Stimulated activated CD8-positive, alpha-beta memory T cell treated with anti-CD3 and anti-CD28 coated beads, Interleukin-15, amount 100 ng/mL, for 4 hours (primary cell): ENCODE measurements around the gene CHRNA4.

Source experiments
- DNase-seq, 2 donors: peaks; one replicate each; pipeline ENCODE4 v3.0.0-alpha.2; 2020; ENCODE audit warnings: low read depth in 2 of 2

The CHRNA4 gene

DNA sequence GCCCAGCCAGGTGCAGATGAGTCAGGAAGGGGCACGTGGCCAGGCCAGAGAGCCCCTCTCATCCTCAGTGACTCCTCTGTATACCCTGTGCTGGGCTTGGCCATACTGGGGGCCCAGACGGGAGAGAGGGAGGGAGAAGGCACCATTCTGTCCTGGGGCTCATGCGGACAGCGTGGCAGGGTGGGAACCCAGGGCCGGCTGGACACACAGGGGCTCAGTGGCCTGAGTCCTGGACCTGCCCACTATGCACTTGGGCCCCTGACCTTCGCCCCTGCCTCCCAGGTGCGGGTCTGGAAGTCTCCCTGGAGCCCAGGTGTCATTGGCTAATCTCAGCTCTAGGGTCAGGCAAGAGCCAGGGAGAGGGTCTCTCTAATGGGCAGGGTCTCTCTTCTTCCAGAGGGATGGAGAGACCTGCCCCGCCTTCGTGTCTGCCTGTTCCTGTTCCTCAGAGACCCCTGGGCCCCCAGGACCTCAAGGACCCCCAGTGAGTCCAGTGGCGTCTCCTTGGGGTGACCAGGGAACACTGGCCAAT lies 40.5 kb downstream of the CHRNA4 start:
- DNase-seq, result no peak

DNA sequence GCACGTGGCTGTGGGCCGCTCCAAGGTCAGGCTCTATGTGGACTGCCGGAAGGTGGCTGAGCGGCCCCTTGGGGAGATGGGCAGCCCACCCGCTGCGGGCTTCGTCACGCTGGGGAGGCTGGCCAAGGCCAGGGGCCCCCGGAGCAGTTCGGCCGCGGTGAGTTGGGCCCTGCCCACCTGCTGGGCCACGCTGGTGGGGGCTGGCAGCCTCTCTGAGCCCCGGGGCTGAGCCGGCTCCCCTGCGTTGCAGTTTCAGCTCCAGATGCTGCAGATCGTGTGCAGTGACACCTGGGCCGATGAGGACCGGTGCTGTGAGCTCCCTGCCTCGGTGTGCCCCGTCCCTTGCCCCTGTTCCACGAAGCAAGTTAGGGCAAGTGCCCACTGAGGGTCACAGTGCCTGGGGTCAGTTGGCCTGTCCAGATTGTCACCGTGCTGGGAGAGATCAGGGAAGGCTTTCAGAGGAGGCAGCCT lies 41.1 kb downstream of the CHRNA4 start:
- DNase-seq, result no peak

DNA sequence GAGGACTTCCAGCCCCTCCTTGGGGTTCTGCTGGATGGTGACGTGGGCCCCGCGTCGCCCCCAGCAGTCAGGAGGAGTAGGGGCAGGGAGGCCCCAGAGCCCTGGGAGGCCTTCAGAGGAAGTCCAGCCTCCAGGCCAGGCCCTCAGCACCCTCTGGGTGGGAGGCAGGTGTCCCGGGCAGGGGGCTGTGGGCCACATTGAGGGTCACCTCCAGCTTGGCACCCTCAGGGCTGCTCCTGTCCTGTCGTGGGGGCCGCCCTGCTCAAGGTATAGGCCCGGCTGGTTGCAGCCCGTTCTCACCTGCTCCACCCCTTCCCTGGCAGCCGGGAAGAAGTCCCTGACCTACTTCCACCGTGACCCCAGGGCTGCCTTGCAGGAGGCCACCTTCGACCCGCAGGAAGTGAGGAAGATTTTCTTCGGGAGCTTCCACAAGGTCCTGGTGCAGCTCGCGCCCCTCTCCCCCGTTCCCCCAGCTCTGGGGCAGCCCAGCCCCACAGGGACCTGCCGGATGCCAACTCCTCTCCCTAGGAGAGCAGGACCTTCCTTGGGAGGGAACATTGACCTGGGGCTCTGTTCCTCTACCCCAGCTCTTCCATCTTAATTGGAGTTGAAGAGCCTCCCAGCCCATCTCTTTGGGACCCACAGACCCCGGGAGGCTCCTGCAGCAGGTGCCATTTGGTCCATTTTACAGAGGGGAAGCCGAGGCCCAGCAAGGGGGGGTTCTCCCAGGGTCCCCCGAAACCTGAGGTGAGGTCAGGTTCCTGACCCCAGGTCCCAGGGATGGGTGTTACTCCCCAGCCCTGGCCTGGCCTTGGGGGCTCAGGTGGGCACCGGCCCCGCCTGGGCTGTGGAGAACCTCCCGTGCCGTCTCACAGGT lies 41.7 kb downstream of the CHRNA4 start:
- DNase-seq, result no peak

DNA sequence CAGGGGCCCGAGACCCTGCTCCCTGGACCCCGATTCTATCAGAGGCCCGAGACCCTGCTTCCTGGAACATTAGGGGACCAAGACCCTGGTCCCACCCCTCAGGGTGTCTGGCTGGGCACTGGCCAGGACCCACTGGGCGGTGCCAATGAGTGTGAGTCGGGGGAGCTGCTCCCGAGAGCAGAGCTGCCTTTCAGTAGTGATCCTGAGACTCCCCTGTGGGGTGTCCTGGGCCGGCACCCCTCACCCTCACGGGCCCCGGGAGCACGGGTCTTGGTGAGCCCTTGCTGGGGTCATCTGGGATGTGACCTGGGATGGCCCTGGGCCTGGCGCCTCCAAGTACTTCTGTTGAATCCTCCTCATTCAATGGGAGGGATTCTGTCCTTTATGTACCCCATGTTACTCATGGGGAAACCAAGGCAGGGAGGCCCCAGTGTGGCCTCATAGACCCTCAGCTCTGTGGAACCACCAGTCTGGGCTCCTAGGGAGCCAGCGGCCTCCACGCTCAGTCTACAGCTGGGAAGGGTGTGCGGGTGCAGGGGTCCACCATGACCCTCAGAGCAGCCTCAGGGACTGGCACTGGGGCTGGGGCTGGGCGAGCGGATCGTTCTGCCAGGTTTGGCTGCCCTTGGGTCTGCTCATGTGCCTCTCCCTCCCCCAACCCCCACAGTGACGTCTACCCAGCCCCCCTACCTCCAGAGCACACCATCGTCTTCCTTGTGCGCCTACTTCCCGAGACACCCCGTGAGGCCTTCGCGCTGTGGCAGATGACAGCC lies 42.6 kb downstream of the CHRNA4 start:
- no peak for DNase-seq

DNA sequence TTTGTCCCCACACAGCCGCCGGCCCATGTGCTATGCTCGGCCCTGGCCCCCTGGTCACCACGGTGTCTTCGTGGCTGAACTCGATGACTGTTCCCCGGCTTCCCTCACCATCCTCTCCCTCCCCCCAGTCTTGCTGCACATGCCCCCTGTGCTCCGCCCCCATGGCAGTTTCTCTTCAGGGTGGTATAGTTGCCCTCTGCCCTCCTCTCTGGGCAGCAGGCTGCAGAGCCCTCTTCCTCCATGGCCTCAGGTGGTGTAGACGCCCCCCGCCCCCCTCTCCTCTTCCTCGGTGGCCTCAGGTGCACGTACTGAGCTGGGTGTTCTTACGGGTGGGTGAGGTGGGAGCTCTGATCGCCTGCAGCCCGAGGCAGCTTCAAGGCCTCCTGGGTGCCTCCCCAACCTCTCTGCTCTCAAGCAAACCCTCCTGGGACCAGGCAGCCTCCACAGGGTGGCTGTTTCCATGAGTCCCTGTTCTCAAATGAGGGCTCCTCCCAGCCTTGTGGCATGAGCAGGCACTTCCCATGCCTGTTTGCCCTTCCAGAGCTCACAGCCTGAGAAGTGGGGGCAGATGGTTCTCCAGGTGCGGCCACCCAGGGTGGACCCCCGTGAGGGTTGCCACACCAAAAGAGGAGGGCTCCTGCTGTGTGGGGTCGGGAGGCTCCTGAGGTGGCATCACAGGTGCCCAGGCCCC lies 43.4 kb downstream of the CHRNA4 start:
- no peak for DNase-seq

DNA sequence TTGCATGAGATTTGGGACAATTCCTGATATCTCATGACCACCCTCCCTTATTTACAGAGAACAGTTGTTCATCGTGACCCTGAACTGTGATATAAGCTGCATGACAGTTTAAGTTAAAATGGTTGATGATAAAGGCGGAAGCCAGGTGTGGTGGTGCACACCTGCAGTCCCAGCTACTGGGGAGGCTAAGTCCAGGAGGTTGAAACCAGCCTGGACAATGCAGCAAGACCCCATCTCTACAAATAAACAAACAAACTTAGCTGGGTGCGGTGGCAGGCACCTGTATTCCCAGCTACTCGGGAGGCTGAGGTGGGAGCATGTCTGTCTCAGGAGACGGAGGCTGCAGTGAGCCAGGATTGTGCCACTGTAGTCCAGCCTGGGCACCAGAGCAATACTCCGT lies 44.1 kb downstream of the CHRNA4 start:
- no peak for DNase-seq

DNA sequence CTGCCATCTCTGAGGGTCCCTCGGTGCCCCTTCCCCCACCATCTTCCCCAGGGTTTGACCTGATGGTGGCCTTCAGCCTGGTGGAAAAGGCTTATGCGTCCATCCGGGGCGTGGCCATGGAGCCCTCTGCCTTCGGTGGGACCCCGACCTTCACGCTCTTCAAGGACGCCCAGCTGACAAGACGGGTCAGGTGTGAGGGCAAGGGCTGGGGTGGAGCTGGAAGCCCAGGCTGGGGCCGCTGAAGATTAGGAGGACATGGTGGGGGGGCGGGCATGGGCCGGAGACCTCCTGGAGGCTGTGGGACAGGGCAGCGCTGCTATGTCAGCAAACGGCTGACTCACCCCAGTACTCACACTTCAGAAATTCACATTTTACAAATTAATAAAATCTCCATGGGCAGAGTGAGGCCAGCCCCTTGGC lies 44.6 kb downstream of the CHRNA4 start:
- DNase-seq, result no peak

DNA sequence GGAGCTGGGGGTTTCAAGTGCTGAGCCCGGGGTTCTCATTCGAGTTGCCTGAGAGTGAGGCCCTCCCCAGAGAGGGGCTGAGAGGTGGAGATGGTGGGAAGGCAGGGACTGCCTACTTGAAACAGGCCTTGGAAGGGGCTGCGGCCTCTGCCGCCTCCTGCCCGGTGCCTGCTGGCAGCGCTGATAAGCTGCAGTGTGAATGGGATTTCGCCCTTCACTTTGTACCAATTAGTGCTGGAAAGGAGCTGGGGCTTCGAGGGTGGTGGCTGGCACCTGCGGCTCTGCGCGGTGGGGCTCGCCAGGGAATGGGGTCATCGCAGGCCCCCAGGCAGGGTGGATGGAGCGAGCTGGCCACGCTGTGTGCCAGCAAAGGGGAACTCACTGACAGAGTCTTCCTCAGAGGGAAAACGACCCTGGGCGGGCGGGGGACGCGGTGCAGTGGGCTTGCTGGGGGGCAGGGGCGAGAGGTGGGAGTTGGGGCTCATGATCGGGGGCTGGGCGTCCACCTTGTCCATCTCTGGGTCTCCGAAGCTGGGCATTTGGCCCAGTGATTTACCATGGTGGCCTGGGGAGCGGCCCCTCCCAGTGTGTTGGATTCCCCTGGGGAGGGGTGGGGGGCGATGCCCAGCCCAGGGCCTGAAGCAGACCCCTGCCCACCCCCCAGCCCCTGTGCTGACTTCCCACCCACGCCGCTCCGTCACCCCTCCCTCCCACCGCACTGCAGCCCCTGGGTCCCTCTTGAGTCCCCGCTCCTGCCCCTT lies 45.2 kb downstream of the CHRNA4 start:
- DNase-seq, result no peak

DNA sequence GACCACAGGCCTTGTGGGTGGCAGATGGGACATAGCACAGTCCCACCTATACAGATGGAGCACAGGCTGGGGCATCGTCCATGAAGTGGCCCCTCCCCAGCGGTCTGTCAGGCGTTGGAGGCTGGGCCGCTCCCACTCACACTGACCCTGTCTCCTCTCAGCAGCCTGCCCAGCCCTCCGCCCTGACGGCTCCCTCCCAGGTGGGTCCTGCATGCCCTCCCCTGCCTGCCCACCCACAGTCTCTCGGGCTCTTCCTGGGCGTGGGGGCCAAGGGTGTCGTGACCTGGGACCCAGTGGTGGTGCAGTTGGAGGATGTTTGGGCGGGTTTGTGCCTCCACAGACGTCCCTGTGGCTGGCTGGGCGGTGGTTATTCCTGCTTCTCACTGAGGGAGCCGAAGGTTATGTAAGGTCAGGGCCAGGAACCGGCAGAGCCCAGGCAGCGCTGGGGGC lies 45.9 kb downstream of the CHRNA4 start:
- DNase-seq, result no peak

DNA sequence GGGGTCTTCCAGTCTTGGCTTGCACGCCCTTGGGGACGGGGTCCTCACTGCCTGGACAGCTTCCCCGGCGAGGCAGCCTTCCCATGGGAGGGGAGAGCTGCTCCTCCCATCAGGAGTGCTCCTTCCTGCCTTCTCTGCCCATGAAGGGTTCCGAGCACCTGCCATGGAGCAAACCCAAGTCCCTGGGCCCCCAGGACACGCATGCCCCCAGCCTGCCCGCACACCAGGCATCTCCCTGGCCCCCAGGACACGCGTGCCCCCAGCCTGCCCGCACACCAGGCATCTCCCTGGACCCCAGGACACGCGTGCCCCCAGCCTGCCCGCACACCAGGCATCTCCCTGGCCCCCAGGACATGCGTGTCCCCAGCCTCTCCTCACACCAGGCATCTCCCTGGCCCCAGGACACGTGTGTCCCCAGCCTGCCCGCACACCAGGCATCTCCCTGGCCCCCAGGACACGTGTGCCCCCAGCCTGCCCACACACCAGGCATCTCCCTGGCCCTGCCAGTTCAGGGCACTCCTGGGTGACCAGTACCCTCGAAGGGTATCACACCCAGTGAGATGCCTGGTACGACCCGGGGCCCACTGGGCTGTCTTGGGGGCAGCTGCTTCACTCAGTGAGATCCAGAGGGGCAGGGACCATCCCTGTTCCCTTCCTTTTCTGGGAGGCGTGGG lies 46.4 kb downstream of the CHRNA4 start:
- no peak for DNase-seq

DNA sequence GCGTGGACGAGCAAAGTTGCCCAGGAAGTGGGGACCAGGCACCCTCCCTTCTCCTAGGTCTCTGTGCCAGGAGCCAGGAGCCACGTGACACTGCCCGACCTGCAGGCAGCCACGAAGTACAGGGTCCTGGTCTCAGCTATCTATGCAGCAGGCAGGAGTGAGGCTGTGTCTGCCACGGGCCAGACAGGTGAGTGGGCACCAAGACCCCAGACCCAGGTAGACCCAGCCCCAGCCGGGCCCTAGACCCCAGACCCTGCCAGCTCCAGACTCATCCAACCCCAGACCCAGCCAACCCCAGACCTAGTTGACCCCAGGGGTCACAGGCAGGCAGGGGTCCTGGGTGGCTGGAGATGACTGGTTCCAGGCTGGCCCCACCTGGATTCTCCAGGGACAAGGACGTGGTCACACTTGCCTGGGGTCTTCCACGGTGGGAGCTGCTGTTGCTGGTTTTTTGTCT lies 47.1 kb downstream of the CHRNA4 start:
- DNase-seq, result no peak

DNA sequence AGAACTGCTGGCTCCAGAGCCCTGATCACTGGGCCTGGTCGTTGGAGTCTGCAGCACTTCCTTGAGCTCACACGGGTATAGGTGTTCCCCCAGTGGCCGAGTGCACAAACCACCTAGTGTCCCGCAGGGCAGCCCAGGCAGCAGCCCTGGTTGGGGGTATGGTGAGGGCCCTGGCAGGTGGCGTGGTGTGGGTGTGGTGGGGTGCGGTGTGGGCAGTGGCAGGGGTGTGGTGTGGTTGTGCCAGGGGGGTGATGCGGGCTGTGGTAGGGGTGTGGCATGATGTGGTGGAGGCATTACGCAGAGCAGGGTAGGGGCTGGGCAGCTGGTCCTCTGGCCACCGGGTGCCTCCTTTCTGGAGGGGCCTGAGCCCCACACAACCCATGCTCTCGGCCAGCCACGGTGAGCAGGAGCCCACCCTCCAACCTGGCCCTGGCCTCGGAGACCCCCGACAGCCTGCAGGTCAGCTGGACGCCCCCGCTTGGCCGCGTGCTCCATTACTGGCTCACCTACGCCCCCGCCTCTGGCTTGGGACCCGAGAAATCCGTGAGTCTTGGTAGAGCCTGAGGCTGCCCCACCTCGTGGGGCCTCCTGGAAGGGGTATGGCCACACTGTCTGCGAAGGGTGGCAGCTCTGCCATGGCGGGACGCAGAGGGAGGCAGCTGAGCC lies 47.7 kb downstream of the CHRNA4 start:
- no peak for DNase-seq

DNA sequence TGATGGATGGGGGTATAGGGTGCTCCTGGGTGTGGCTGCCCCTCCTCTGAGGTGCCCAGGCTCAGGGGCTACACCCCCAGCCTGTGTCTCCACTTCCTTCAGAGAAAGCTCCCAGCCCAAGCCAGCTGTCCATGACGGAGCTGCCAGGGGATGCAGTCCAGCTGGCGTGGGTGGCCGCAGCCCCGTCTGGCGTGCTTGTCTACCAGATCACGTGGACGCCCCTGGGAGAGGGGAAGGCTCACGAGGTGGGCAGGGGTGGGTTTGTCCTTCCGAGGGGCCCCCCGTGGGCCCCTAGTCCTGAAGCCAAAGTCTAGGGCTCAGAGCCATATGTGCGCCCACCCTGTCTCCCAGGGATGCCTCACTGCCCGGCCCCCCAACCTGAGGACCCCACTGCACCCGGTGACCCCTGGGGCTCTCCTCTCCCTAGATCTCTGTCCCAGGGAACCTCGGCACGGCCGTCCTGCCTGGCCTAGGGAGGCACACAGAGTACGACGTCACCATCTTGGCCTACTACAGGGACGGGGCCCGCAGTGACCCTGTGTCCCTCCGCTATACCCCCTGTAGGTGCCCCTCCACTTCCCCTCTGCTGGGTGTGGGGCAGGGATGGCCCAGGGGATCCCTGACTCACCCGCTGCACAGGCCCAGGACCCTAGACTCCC lies 48.3 kb downstream of the CHRNA4 start:
- DNase-seq, result no peak

DNA sequence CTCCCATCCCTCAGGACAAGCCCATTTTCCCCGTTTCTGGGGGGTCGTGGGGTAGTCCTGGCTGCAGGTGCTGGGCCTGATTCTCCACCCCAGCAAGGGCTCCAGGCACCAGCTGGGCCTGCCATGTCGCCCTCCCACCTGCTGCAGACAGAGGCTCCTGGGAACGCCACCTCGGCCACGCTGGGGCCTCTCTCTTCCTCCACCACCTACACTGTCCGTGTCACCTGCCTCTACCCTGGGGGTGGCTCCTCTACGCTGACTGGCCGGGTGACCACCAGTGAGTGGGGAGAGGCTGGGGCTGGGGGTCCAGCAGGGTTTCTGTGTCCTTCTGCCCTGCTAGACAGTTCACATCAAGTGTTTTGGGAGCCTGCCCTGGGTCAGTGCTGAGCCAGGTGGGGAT lies 48.9 kb downstream of the CHRNA4 start:
- no peak for DNase-seq

DNA sequence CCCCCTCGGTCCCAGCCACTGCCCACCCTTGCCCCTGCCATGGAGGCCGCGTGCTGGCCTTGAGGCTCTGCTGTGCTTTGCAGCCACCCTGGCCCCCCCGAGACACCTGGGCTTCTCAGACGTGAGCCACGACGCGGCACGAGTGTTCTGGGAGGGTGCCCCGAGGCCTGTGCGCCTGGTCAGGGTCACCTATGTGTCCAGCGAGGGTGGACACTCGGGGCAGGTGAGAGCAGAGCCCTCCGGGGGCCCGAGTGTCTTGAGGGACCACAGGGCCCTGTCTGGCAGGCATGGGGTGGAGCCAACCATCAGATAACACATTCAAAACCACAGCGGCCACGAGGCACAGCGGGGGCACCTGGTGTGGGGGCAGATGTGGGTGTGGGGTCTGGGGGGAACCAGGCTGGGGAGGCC lies 49.3 kb downstream of the CHRNA4 start:
- DNase-seq, result no peak

DNA sequence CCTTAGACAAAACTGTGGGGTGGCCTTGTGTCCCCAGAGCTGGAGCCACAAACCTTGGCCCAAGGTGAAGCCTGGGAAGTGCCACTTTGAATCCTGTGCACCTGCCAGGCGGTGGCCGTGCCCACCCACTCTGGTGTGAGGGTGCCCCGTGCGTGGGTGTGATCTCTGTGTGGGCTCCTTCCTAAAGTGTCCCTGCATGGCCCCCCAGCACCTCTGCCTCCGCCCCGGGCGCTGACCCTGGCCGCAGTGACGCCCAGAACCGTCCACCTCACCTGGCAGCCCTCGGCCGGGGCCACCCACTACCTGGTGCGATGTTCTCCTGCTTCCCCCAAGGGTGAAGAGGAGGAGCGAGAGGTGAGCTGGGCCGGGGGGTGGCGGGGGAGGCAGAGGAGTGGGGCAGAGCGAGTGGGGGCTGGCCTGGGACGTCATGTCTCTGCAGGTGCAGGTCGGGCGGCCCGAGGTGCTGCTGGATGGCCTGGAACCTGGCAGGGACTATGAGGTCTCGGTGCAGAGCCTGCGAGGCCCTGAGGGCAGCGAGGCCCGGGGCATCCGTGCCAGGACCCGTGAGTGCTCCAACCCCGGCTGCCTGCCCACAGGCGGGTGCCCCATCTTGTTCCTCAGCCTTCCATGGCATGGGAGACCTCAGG lies 49.8 kb downstream of the CHRNA4 start:
- DNase-seq, result no peak

DNA sequence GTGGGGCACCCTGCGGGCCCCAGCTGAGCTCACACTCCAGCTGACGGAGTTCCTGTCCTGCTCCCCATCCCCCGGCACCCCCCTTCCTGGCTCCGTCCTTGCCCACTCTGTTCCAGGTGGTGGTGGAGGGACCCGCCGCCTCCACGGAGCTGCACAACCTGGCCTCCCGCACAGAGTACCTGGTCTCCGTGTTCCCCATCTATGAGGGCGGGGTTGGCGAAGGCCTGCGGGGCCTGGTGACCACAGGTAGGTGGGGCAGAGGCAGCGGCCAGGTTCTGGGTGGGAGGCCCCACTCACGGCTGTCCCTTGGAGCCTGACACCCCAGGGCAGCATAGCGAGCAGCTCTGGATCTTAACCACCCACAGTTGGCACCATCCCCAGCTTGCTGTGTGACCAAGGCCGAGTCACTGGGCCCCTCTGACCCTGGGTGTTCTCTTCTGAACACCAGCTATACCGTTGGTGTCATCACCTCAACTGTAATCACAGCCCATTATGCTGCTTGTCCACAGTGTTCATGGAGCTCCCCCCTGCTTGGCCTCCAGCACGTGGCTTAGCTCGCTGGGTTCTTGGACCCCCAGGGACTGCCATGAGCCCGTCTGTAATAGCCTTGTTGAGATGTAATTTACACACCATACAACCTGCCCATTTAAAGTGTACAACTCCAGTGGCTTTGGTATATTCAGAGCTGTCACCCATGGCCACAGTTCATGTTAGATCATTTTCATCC lies 50.7 kb downstream of the CHRNA4 start:
- DNase-seq, result no peak
